Breast epithelium (tissue), 4 donors: ENCODE data around the gene SEC16A. TPM values are rescaled to one million over a fixed set of nuclear protein-coding genes. Genes with fewer than 3 reads are reported as not detected.

Source experiments
- DNase-seq, 2 donors: peaks; one replicate each; pipeline ENCODE4 v3.0.0-alpha.2; 2019; ENCODE audit warnings: low spot score in 2 of 2
- H3K27ac ChIP-seq, 2 donors: fragments of 200-600 bp; sonication (generic) in 1 of 2; one replicate each; pipeline ENCODE4 v1.5.1; 2016 to 2019; ENCODE audit warnings: mild to moderate bottlenecking in 1 of 2
- H3K27me3 ChIP-seq, 2 donors: fragments of 200-600 bp; sonication (generic) in 1 of 2; one replicate each; pipeline versions ENCODE4 v1.5.1 to v1.6.0; 2017 to 2019; ENCODE audit warnings: control low read depth in 1 of 2, mild to moderate bottlenecking in 1 of 2
- H3K36me3 ChIP-seq: fragments of 200-600 bp; one replicate; pipeline ENCODE4 v1.5.1; 2019
- H3K4me1 ChIP-seq, 2 donors: fragments of 200-600 bp; sonication (generic); one replicate each; pipeline ENCODE4 v1.5.1; 2016 to 2019; ENCODE audit warnings: control low read depth in 1 of 2
- H3K4me3 ChIP-seq, 3 donors: fragments of 200-600 bp; sonication (generic); 1 replicate in 2 of 3; 2 replicates in 1 of 3; pipeline ENCODE4 v1.5.1; 2016 to 2019; ENCODE audit warnings: mild to moderate bottlenecking in 3 of 3, moderate library complexity in 2 of 3
- H3K9me3 ChIP-seq, 2 donors: fragments of 200-600 bp; sonication (generic) in 1 of 2; one replicate each; pipeline ENCODE4 v1.5.1; 2016 to 2019; ENCODE audit warnings: control low read depth in 1 of 2
- POLR2A ChIP-seq: fragments of 450-650 bp; IDR thresholded peaks from one replicate; pipeline ENCODE4 v1.6.1; 2016; ENCODE audit warnings: antibody characterized with exemption, mild to moderate bottlenecking, moderate library complexity
- POLR2AphosphoS5 ChIP-seq, 3 donors: sonication (generic); formaldehyde crosslinking; IDR thresholded peaks; one replicate each; pipeline ENCODE4 v1.6.1; 2017; ENCODE audit warnings: antibody characterized with exemption in 3 of 3
- intact Hi-C: fragments of 100-400 bp; cut with DNase I; formaldehyde crosslinking; loops from one replicate; pipeline ENCODE4 v1.15.1; 2023; ENCODE audit warnings: low total_unique reads
- total RNA-seq, 3 donors: library from RNA; depleted of rRNA; stranded (reverse); fragments of >200 nt; gene quantifications; one replicate each; pipeline ENCODE4 v1.1.0, GENCODE V29; 2016
- TF ChIP-seq, protein P1 (sequence below), 3 donors: fragments of 450-650 bp; IDR thresholded peaks; one replicate each; pipeline ENCODE4 v1.5.1; 2016 to 2017; ENCODE audit warnings: antibody characterized with exemption in 3 of 3, mild to moderate bottlenecking in 3 of 3, moderate library complexity in 3 of 3

SEC16A gene
- total RNA-seq, 3 donors from 2014 or later = 41.9 to 55.1 (median 42.9) TPM

DNA sequence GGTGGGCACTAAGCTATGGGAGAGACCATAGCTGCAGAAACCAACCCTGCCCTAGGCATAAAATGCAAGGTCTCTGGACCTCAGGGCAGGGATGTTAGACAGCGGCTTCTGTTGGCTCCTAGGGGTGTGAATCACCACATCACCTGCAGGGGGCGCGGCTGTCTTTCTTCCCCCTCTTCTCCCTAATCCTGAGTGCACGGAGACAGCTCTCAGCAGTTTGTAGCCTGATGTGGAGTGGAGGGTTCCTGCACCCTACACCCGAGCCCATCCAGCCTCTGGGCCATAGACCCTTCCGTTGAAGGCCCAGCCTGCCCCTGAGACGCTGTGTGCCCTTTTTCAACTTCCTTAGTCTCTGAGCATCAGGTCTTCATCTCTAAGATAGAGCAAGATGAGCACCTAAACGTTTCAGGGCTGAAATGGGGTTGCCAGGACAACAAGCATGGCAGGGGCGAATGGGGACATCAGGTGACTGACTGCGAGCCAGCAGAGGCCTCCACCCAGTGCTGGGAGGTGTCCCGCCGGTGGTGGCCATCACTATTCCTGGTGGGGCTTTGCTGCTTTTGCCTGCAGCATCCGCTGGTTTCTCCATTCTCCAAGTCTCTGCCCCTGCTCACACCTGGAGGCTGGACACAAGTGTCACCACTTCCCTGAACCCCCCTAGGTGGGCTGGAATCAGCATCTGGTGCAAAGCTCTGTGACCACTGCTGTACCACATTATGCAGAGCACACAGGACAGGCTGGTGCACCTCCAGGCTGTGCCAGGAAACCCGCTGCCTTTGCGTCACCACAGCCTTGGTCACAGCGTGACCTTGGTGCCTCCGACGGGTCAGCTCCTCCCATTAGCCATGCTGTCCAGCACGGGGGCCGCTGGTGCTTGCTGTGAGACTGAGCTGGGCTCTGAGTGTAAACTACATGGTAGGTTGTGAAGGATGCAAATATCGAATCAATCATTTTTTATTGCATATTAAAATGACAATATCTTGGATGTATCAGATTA is 2.5 kb upstream of the SEC16A start:
- intact Hi-C loops = loop anchor here (1.0 to 5.0 kb wide), 2 partner anchors 43 to 147 kb away; no protein-coding TSS in a partner anchor
- DNase-seq = peak; percentile 80 to 85
- Histone ChIP-seq H3K9me3 (no peaks in the 10 kb centered on the region), H3K27ac (peak overlapping the region; percentile 99), H3K27me3 (no peaks in the 10 kb centered on the region), H3K4me3 (peak overlapping the region in 2 of 3 donors; percentile 73 to 98), H3K36me3 (no peaks in the 10 kb centered on the region), H3K4me1 (peaks cover 12 to 18% of the 10 kb centered on the region in 2 donors)
- TF ChIP-seq, protein P1, sequence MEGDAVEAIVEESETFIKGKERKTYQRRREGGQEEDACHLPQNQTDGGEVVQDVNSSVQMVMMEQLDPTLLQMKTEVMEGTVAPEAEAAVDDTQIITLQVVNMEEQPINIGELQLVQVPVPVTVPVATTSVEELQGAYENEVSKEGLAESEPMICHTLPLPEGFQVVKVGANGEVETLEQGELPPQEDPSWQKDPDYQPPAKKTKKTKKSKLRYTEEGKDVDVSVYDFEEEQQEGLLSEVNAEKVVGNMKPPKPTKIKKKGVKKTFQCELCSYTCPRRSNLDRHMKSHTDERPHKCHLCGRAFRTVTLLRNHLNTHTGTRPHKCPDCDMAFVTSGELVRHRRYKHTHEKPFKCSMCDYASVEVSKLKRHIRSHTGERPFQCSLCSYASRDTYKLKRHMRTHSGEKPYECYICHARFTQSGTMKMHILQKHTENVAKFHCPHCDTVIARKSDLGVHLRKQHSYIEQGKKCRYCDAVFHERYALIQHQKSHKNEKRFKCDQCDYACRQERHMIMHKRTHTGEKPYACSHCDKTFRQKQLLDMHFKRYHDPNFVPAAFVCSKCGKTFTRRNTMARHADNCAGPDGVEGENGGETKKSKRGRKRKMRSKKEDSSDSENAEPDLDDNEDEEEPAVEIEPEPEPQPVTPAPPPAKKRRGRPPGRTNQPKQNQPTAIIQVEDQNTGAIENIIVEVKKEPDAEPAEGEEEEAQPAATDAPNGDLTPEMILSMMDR (IDR thresholded peaks at IDR 0.05) = peak; percentile 85 to 89 (median 85)
- TF ChIP-seq POLR2A = no peak

DNA sequence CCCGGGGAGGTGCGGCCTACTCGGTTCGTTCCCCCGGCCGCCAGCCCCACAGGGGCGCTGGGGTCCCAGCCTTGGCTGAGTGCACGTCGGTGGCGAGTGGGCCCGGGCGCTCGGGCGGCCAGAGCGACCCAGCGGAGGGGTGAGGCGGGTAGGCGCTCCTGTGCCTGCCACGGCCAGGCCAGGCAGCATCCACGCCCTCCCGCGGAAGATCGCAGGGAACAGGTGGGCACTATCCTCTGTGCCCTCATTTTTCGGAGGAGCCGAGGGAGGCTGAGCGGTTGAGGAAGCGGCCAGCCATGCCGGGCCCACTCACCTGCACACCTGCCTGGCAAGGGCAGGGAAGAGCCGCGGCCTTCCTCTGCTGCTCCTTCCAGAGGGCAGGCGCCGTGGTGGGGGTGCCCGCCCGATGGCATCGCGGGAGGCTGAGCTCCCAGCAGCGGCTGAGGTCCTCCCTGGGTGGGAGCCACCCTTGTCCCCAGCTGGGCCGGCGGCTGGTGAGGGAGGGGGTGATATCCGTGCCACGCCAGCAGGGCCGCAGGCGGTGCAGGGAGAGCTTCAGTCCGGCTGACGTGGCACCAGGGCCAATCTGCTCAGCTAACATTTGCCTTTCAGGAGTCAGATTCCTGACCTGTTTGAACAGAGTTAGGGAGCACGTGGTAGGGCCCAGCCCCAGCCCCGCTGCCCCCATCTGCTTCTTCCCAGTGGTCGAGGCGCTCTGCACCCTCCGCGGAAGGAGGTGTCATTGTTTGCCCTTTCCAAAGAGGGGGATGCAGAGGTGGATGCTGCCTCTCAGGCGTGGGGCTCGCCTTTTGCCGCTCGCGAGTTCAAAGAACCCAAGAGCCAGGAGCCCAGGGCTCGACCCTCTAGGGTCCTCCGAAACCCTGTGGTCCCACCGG is 1.6 kb upstream of the SEC16A start:
- Histone ChIP-seq H3K9me3 (no peaks in the 10 kb centered on the region), H3K4me3 (peak overlapping the region; percentile 49 to 98 (median 73)), H3K27ac (peak overlapping the region; percentile 99), H3K36me3 (no peaks in the 10 kb centered on the region), H3K27me3 (no peaks in the 10 kb centered on the region), H3K4me1 (peaks cover 12 to 18% of the 10 kb centered on the region in 2 donors)
- intact Hi-C loops = loop anchor here (5.0 kb wide), 2 partner anchors 148 to 1123 kb away; partner anchors contain the start of gene ARRDC1
- DNase-seq = peak; percentile 47 to 67
- TF ChIP-seq POLR2A = no peak
- TF ChIP-seq POLR2AphosphoS5 (IDR thresholded peaks at IDR 0.05) = no peak
- TF ChIP-seq, protein P1 (IDR thresholded peaks at IDR 0.05) = no peak

DNA sequence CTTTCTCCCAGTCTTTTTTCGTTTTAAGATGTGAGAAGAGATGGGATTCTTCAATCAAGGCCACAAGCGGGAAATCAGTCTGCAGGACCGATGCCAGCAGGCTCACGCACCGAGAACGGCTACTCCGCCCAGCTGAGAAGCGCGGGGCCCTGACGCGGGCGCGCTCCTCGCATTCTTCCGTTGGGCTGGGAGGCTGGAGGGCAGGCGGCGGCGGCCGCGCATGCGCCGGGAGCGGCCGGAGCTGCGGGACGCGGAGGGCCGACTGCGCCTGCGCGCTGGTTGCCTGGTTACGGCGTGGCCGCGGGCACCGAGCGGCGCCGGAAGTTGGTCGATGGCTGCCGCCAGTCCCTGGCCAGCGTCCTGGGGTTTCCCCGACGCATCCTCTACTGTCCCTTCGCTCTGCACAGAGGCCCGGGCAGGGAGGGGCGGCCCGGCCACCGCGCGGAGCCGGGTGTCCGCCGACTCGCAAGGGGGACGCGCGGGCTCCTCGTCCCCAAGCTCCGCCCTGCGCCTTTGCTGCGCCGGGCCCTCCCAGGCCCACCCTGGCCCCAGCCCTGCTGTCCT is 831 bp upstream of the SEC16A start:
- peak; percentile 86 to 92 for DNase-seq
- Histone ChIP-seq H3K9me3 (no peaks in the 10 kb centered on the region), H3K4me3 (peak overlapping the region; percentile 49 to 98 (median 73)), H3K27ac (peak overlapping the region; percentile 99), H3K4me1 (peaks cover 12 to 18% of the 10 kb centered on the region in 2 donors), H3K27me3 (no peaks in the 10 kb centered on the region), H3K36me3 (no peaks in the 10 kb centered on the region)
- TF ChIP-seq, protein P1 (IDR thresholded peaks at IDR 0.05) = no peak
- TF ChIP-seq POLR2A (no peak), POLR2AphosphoS5 (IDR thresholded peaks at IDR 0.05) (peak; percentile 51 to 89 (median 74))
- intact Hi-C loops = loop anchor here (5.0 kb wide), 1 partner anchor 1124 kb away; the partner anchor contains the start of gene ARRDC1

DNA sequence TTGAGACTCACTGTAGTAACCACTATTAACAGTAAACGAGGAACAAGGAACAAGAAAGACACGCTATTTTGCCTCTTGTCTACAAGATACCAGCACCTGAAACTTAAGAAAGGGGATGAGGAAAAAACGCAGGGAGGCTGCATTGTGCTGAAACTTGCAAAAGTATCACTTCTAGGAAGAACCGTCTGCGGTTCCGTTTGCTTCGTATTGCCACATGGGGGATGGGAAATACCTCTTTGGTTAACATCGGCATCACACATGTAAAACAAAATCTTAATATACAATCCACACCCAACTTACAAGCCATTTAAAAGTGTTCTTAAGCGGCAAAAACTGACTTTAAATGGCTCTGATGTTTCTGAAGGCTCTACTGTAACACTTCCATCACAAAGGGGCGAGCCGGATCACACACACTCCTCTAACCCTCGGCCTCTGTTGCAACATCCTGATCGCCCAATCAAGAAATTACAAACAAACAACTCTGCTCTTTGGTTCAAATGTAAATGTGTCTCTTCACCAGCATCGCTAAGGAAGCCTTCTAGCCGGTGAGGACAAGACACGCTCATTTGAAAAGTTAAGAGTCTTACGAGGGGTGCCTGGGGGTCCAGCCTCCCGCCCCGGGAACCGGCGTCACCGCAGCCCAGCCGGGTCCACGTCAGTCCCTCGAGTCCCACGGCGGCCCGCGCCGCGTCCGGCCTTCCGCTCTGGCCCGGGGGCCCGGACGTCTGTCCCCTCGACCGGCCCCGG is 621 bp downstream of the SEC16A start:
- no peaks in the 10 kb centered on the region for H3K9me3 ChIP-seq
- DNase-seq = peak in 1 of 2 donors; percentile 33
- TF ChIP-seq POLR2AphosphoS5 (IDR thresholded peaks at IDR 0.05) (no peak), POLR2A (no peak)
- TF ChIP-seq, protein P1 (IDR thresholded peaks at IDR 0.05) = no peak
- peak overlapping the region; percentile 73 to 98 (median 90) for H3K4me3 ChIP-seq
- peak overlapping the region; percentile 99 for H3K27ac ChIP-seq
- no peaks in the 10 kb centered on the region for H3K27me3 ChIP-seq
- no peaks in the 10 kb centered on the region for H3K36me3 ChIP-seq
- peaks cover 12 to 18% of the 10 kb centered on the region in 2 donors for H3K4me1 ChIP-seq
- intact Hi-C loops = loop anchor here (5.0 kb wide), 1 partner anchor 1125 kb away; the partner anchor contains the start of gene ARRDC1
